ENCODE measurements around the gene CCDC154.

- TF ChIP-seq POLR2AphosphoS5 (IDR thresholded peaks at IDR 0.05; ENCODE audit: low read depth), result no peak
- TF ChIP-seq CTCF (conservative IDR thresholded peaks at IDR 0.05; ENCODE audit: low read depth in 2 of 2), result no peak
- no peak for TF ChIP-seq STAT1 (IDR thresholded peaks at IDR 0.05; ENCODE audit: unreplicated experiment)
- no peak for TF ChIP-seq JUNB (IDR thresholded peaks at IDR 0.05; ENCODE audit: unreplicated experiment)
- TF ChIP-seq EZH2phosphoT487 (IDR thresholded peaks at IDR 0.05; ENCODE audit: unreplicated experiment), result no peak
- TF ChIP-seq CREB1 (CRISPR knock-in tag; IDR thresholded peaks at IDR 0.05; ENCODE audit: low read depth), result no peak
Observed at GRCh38 chr16:1445518-1446203, 1.3 kb upstream of the CCDC154 start.

Data from GM23338 (cell line).